Fibroblast of mammary gland (primary cell): ENCODE measurements around the gene OR2AT4.
A peak's percentile ranks its signal among the peaks of the same experiment; 100 is the strongest.
"Not testable (repeated sequence)": the region's sequence is repeated elsewhere in the genome, so short reads cannot be mapped to it uniquely, and the experiment has no call there.

Experiments
- DNase-seq: peaks from one replicate; pipeline ENCODE4 v3.0.0-alpha.2; 2010; ENCODE audit warnings: low read depth
- H3K4me3 ChIP-seq: 2 replicates; pipeline ENCODE4 v1.5.1; 2011; ENCODE audit warnings: low read depth, mild to moderate bottlenecking, low read length, moderate library complexity; ENCODE audit not compliant: control insufficient read depth
- TF ChIP-seq, protein P1 (sequence below): conservative IDR thresholded peaks from 2 replicates; pipeline ENCODE4 v1.5.1; 2011; ENCODE audit warnings: low read depth, low read length, inconsistent platforms; ENCODE audit not compliant: control insufficient read depth, insufficient read depth

OR2AT4 gene

DNA sequence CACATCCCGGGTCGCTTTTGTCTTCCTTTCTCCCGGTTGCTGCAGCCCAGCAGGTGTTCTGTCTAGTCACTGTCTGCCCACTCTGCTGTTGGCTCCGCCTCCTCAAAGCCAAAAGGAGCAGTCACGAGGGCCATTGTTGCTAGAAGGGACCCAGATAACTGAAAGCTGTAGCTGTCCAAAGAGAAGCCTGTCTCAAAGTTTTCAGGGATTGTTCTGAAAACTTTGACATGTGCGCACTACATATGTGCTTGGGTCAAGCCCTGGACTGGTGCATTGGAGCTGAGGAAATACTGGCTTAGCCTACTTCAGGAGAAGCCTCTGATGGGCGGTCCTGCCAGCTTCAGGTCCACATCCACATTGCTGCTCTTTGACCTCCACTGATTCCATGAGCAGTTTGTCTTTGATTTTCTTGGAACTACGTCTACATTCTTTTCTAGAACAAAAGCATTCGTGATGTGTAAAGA, 8.8 kb upstream of the OR2AT4 start:
- H3K4me3 ChIP-seq: no peak overlapping the region
- no peak for DNase-seq
- TF ChIP-seq, protein P1, sequence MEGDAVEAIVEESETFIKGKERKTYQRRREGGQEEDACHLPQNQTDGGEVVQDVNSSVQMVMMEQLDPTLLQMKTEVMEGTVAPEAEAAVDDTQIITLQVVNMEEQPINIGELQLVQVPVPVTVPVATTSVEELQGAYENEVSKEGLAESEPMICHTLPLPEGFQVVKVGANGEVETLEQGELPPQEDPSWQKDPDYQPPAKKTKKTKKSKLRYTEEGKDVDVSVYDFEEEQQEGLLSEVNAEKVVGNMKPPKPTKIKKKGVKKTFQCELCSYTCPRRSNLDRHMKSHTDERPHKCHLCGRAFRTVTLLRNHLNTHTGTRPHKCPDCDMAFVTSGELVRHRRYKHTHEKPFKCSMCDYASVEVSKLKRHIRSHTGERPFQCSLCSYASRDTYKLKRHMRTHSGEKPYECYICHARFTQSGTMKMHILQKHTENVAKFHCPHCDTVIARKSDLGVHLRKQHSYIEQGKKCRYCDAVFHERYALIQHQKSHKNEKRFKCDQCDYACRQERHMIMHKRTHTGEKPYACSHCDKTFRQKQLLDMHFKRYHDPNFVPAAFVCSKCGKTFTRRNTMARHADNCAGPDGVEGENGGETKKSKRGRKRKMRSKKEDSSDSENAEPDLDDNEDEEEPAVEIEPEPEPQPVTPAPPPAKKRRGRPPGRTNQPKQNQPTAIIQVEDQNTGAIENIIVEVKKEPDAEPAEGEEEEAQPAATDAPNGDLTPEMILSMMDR: no peak

DNA sequence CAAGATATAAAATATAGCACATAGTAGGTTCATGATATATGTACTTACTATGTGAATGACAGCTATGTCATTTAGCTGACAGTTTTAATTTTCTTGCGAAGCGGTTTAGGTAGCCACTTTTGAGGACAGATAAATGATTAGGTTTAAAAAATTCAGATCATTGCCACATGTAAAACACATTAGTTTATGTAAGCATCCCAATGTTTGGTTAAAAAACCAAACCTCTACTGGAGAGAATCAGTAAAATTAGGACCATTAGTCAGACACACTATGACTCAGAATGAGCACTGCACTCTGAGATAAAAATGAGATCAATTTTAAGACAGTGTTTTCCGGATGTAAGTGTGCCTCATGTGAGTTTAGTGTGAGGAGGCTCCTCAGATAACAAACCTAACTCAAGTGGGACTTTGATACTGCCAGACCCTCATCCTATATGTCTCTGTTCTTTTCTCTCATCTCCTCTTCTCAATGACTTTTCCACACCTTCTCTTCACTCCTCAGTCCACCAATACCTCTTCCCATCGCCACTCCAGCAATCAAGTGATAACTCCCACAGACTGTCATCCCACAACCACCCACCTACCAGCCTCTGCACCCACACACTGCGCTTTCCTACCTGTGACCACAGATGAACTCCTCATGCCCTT, 6.8 kb upstream of the OR2AT4 start:
- TF ChIP-seq, protein P1: no peak
- DNase-seq: peak; percentile 82
- no peak overlapping the region for H3K4me3 ChIP-seq

DNA sequence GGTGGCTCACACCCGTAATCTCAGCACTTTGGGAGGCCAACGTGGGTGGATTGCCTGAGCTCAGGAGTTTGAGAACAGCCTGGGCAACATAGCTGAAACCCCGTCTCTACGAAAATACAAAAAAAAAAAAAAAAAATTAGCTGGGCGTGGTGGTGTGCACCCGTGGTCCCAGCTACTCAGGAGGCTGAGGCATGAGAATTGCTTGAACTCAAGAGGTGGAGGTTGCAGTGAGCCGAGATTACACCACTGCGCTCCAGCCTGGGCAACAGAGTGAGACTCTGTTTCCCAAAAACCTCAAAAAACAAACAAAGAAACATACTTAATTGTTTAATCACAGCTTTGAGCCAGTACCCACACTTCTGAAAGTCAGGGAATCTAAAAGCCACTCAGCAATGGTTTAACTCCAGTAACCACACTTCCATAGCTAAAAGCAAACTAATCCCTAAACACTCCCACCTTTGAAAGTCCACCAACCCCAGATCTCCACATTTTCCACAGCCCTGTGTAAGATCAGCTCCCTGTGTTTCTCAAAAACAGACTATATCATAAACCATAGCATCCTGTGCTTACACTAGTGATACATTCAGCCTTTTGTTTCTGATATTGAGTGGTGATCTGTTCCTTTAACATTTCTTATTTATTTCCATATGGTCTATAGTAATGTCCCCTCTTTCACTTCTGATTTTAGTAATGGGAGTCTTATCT, 4.9 kb upstream of the OR2AT4 start:
- no peak for DNase-seq
- TF ChIP-seq, protein P1: no peak
- no peak overlapping the region for H3K4me3 ChIP-seq

DNA sequence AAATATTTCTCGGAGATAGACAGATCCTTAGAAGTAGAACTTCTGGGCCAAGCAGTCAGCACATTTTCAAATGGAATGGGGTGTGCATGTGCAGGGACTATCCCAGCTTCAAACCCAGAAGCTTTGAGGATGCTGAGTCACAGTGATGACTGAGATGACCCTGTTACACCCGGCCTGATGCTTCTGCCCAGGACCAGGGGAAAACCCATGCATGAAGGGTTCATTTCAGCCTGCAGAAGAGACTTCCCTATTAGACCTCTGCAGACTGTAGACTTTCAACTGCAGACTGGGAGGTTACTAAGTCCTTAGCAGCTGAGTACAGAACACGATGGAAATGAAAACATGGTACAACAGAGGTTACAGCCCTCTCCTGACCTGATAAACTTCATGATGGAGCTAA, 3.6 kb upstream of the OR2AT4 start:
- peak; percentile 77 for DNase-seq
- TF ChIP-seq, protein P1: no peak

DNA sequence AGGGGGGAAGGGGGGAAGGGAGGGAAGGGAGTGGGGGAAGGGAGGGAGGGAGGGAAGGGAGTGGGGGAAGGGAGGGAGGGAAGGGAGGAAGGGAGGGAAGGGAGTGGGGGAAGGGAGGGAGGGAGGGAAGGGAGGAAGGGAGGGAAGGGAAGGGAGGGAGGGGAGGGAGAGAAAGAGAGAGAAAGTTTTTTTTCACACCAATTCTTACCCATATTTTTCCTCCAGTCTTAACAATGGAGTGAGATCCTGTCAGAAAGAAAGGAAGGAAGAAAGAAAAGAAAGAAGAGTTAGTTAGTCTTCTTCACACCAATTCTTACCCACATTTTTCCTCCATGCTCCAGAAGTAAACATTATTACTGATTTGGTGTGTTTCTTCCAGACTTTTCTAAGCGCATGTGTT, 3.0 kb upstream of the OR2AT4 start:
- no peak for DNase-seq
- no peak overlapping the region for H3K4me3 ChIP-seq
- TF ChIP-seq, protein P1: no peak

More for the DNA sequence above, 3.6 kb upstream of the OR2AT4 start:
- no peak overlapping the region for H3K4me3 ChIP-seq

DNA sequence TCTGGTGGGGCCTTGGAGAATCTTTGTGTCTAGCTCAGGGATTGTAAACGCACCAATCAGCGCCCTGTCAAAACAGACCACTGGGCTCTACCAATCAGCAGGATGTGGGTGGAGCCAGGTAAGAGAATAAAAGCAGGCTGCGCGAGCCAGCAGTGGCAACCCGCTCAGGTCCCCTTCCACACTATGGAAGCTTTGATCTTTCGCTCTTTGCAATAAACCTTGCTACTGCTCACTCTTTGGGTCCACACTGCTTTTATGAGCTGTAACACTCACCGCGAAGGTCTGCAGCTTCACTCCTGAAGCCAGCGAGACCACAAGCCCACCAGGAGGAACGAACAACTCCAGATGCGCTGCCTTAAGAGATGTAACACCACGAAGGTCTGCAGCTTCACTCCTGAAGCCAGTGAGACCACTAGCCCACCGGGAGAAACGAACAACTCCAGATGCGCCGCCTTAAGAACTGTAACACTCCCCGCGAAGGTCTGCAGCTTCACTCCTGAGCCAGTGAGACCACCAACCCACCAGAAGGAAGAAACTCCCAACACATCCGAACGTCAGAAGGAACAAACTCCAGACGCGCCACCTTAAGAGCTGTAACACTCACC, 2.3 kb upstream of the OR2AT4 start:
- not testable (repeated sequence) for DNase-seq, H3K4me3 ChIP-seq

DNA sequence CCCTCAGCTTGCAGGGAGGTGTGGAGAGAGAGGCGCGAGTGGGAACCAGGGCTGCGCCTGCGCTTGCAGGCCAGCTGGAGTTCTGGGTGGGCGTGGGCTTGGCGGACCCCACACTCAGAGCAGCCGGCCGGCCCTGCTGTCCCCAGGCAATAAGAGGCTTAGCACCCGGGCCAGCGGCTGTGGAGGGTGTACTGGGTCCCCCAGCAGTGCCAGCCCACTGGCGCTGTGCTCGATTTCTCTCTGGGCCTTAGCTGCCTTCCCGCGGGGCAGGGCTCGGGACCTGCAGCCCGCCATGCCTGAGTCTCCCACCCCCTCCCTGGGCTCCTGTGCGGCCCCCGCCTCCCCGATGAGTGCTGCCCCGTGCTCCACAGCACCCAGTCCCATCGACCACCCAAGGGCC, 1.5 kb upstream of the OR2AT4 start:
- DNase-seq, H3K4me3 ChIP-seq: not testable (repeated sequence)
